ENCODE measurements around the gene OCIAD2.

DNA sequence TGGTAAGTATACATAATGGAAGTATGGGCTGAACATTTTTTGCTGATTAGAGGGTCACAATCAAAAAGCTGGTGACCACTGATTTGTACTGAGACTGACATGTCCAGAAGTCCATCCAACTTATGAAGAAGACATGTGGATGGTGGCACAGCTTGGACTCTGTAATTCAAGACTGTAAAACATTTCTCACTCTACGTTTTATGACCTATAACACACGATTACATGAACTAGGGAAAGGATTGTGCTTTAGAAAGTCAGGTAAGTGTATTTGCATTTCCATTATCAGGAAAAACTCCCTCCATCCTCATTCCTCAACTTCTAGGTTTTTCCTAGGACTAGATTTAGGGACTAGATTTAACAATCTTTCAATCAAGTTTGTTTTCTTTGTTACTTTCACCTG lies 30.5 kb upstream of the OCIAD2 start:
- TF ChIP-seq, protein P1, sequence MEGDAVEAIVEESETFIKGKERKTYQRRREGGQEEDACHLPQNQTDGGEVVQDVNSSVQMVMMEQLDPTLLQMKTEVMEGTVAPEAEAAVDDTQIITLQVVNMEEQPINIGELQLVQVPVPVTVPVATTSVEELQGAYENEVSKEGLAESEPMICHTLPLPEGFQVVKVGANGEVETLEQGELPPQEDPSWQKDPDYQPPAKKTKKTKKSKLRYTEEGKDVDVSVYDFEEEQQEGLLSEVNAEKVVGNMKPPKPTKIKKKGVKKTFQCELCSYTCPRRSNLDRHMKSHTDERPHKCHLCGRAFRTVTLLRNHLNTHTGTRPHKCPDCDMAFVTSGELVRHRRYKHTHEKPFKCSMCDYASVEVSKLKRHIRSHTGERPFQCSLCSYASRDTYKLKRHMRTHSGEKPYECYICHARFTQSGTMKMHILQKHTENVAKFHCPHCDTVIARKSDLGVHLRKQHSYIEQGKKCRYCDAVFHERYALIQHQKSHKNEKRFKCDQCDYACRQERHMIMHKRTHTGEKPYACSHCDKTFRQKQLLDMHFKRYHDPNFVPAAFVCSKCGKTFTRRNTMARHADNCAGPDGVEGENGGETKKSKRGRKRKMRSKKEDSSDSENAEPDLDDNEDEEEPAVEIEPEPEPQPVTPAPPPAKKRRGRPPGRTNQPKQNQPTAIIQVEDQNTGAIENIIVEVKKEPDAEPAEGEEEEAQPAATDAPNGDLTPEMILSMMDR (conservative IDR thresholded peaks at IDR 0.05; ENCODE audit: low read depth, low read length), result no peak
- TF ChIP-seq POLR2A (IDR thresholded peaks at IDR 0.05; ENCODE audit: low read depth, low read length) (no peak), RFX5 (IDR thresholded peaks at IDR 0.05; ENCODE audit: low read depth, low read length) (no peak), CHD1 (IDR thresholded peaks at IDR 0.05; ENCODE audit: low read depth, low read length) (no peak), MXI1 (IDR thresholded peaks at IDR 0.05; ENCODE audit: borderline replicate concordance, low read depth, low read length) (no peak), RAD21 (IDR thresholded peaks at IDR 0.05; ENCODE audit: low read length) (no peak), MAZ (IDR thresholded peaks at IDR 0.05; ENCODE audit: borderline replicate concordance, low read depth, low read length) (no peak), MAFK (IDR thresholded peaks at IDR 0.05; ENCODE audit: low read depth, low read length) (no peak), RCOR1 (IDR thresholded peaks at IDR 0.05; ENCODE audit: insufficient replicate concordance, low read length) (no peak), USF2 (IDR thresholded peaks at IDR 0.05; ENCODE audit: low read depth, low read length) (no peak), SMC3 (IDR thresholded peaks at IDR 0.05; ENCODE audit: low read depth, low read length) (no peak), FOS (IDR thresholded peaks at IDR 0.05; ENCODE audit: low read depth, low read length) (no peak), NFE2L2 (IDR thresholded peaks at IDR 0.05; ENCODE audit: low read depth, low read length) (no peak)
